Mammary epithelial cell (primary cell): ENCODE results near the gene MYRF.

Experiments used
- EZH2 ChIP-seq: IDR thresholded peaks from 2 replicates; pipeline ENCODE4 v1.6.1; 2012; ENCODE audit warnings: low read length, inconsistent platforms, borderline replicate concordance
- TF ChIP-seq, protein P1 (sequence below), 2 donors: IDR thresholded peaks in 1 of 2; conservative IDR thresholded peaks in 1 of 2; 2 replicates each; pipeline ENCODE4 v1.5.1; 2011 to 2012; ENCODE audit warnings: inconsistent platforms in 2 of 2, low read length in 2 of 2, mild to moderate bottlenecking in 2 of 2, control low read depth in 1 of 2, low read depth in 1 of 2; ENCODE audit not compliant: insufficient read depth in 1 of 2; ENCODE audit errors: extremely low read depth in 1 of 2

DNA sequence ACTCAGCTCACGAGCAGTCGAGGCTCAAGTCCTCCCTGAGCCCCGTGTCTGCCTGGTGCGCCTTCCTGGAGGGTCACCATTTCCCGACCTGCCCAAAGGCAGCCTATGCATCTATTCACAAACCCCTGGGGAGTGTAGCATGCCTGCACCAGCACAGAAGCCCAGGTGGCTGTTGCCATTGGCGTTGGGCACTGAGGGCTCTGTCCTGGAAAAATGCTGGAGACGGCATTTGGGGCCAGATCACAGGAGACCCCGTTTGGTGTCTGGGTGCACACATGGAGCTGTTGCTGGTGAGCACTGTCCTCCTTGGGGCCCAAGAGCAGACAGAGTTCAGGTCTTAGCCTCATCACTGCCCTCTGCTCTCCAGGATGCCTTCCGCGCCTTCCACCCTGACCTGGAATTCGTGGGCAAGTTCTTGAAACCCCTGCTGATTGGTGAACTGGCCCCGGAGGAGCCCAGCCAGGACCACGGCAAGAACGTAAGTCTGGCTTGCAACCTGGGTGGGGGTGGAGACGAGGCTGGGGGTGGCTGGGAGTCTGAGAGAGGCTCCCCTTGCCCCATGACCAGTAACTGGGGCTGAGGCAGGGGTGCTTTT is 85.1 kb downstream of the MYRF start:
- TF ChIP-seq, protein P1, sequence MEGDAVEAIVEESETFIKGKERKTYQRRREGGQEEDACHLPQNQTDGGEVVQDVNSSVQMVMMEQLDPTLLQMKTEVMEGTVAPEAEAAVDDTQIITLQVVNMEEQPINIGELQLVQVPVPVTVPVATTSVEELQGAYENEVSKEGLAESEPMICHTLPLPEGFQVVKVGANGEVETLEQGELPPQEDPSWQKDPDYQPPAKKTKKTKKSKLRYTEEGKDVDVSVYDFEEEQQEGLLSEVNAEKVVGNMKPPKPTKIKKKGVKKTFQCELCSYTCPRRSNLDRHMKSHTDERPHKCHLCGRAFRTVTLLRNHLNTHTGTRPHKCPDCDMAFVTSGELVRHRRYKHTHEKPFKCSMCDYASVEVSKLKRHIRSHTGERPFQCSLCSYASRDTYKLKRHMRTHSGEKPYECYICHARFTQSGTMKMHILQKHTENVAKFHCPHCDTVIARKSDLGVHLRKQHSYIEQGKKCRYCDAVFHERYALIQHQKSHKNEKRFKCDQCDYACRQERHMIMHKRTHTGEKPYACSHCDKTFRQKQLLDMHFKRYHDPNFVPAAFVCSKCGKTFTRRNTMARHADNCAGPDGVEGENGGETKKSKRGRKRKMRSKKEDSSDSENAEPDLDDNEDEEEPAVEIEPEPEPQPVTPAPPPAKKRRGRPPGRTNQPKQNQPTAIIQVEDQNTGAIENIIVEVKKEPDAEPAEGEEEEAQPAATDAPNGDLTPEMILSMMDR (conservative IDR thresholded peaks at IDR 0.05 in 1 of 2, IDR thresholded peaks at IDR 0.05 in 1 of 2; ENCODE audit: extremely low read depth in 1 of 2, insufficient read depth in 1 of 2, low read depth in 1 of 2, low read length in 2 of 2) = no peak
- TF ChIP-seq EZH2 = no peak
